ENCODE results near the gene DSG2.
"Not testable (repeated sequence)": the region's sequence is repeated elsewhere in the genome, so short reads cannot be mapped to it uniquely, and the experiment has no call there.

DSG2 gene

GRCh38 chr18:31497836-31498573, at the start of gene DSG2:
Gene DSG2, plus strand, starts transcription at chr18:31498177. Its CDS starts 75 bp downstream, at chr18:31498252.
- DNase-seq (ENCODE audit: low spot score) = peak; percentile 19

DNA sequence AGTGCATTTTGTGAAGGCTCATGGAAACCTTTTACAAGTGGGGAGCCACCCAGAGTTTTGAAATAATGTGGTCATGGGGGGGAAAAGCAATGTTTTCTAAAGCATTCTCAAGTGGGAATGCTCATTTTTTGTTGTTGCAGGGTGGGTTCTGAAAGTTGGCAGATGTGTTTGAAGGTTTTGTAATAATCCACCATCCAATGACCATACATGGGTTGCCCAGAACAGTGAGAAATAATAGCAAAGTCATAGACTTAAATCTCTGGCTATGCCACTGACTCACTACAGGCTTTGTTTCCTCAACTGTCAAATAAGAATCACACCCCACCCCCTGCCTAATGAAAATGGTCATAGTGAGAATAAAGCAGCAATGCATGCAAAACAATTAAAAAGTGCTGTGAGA, 47.6 kb upstream of the DSG2 start:
- no peak for DNase-seq (ENCODE audit: low spot score)

- no peak for DNase-seq (ENCODE audit: low spot score)
These were observed 46.4 kb upstream of the DSG2 start for GRCh38 chr18:31451625-31452024.

- no peak for DNase-seq (ENCODE audit: low spot score)
These were observed 43.8 kb upstream of the DSG2 start for GRCh38 chr18:31454066-31454708.

GRCh38 chr18:31469629-31470028, 28.3 kb upstream of the DSG2 start:
- DNase-seq (ENCODE audit: low spot score) = no peak

DNA sequence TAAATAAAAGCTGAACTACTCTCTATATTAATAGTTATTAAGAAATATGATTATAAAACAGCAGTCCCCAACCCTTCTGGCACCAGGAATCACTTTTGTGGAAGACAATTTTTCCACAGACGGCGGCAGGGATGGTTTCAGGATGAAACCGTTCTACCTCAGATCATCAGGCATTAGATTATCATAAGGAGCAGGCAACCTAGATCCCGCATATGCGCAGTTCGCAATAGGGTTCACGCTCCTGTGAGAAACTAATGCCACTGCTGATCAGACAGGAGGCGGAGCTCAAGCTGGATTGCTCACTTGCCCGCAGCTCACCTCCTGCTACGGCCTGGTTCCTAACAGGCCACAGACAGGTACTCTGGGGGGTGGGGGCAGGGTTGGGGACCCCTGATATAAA, 19.3 kb upstream of the DSG2 start:
- no peak for DNase-seq (ENCODE audit: low spot score)

DNA sequence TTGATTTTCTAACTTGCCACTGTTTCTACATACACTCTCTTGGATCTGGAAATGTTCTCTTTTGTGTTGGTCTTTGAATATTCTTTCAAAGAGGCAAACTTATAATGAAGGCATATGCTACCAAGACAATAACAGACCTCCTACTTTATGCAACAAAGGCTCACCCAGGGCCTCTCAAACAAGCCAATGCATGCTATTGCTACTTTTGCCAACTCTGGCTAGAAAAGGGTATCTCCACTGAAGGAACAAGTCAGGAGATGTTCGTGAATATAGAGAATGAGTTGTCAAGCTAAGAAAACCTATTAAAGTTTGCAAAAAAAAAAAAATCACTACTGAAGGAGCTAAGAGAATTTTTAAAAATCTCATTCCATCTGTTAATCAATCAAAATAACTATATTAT, 15.9 kb upstream of the DSG2 start:
- DNase-seq (ENCODE audit: low spot score) = no peak

DNA sequence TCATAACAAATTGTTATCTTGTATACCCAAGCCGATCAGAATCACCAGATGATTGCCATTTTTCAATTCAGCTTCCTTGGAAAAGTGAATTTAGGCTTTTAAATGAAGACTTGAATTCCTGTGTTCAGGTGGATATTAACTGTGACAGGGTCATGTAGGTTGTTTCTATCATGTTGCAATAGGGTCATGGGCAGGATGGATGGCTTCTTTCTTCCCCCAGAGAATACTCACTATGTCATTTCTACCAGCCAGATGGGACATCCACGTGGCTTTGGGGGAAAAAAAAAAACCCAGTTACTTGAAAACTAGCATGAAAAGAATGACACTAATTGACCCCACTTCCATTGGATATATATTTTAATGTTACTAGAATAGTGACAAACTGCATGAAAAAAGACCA, 14.6 kb upstream of the DSG2 start:
- no peak for DNase-seq (ENCODE audit: low spot score)

DNA sequence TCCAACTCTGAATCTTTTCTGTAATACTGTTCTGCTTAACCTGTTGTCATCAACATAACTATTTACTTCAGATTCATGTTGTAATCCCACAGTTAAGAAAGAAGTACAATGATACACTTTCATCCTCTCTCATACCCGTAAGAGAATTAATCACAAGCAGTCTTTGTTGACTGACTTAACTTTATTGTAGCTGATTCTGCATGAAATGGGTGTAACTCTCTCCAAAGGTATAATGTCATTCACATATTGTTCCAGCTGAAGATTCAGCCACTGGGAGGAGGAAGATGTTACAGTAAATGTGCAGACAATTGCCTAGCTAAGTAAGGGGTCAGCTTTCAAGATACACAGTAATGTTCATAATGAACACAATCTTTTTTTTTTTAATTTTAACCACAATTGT, 13.5 kb upstream of the DSG2 start:
- no peak for DNase-seq (ENCODE audit: low spot score)

GRCh38 chr18:31486165-31486564, 11.8 kb upstream of the DSG2 start:
- DNase-seq (ENCODE audit: low spot score) = no peak

DNA sequence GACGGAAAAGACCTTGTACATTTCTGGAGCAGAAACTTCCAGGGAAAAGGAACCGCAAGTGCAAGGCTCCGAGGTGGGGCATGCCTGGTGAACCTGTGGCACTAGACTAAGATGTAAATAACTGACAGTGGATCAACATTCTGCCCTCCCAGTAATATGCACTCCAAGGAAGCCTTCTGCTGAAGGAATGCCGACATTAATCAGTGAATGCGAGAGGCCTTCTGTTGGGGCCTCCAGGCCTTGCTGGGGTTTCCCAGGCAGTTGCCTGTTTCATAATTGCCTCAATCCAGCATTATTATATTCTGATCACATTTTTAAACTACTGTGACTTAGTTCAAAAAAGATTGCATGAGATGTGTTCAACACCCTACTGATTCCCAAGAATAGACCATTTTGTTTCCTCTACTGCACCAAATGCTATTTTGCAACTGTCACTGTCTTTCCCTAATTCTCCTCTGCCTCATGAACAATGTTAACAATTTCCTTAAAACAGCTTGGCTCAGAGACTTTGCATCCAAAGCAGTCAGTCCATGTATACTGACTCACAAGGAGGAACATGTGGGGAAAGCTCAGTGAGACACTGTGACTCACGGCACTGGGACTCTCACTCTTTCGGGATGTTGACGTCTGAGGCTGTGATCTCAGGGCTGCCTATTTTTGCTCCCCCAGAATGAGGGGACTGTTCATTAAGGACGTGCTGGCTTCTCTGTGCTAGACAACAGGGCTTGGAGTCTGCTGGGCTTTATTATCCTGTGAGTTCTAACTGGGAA, 10.5 kb upstream of the DSG2 start:
- peak; percentile 35 for DNase-seq (ENCODE audit: low spot score)

GRCh38 chr18:31489311-31489710, 8.7 kb upstream of the DSG2 start:
- DNase-seq (ENCODE audit: low spot score) = no peak

DNA sequence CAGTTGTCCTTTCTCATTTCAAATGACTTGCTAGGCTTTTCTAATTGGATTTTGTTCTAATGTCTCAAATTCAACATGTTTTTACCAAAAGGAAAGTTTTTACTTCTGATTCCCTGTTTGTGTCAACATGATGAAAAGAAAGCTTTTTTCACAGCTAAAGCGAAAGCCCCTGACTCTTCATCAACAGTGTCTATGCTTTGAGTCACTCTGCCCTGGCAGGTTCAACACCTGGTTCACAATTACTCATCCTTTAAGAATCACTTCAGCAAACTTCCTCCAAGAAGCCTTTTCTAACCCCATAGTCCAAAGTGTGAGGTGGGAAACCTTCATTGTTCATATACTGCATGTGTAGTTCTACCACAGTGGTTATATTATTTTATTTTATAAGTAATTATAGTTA, 7.6 kb upstream of the DSG2 start:
- no peak for DNase-seq (ENCODE audit: low spot score)

- no peak for DNase-seq (ENCODE audit: low spot score)
These were observed 7.1 kb upstream of the DSG2 start for GRCh38 chr18:31490833-31491232.

DNA sequence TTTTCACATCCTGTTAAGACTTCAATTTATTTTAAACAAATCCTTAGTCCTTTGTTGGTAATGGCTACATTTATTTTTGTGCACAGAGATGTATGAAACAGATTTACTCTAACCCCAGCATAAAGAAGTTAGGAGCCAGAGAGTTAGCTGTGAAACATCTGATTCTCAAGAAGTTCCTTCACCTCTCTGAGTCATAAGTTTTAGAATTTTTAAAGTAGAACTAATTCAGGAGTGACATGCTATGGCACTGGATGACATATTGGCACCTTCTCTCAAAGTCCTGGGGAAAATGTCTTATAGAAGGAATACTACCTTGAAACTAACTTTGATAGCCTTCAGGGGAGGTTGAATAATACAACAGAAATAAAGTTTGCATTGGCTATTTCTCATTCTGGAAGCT, 6.4 kb upstream of the DSG2 start:
- no peak for DNase-seq (ENCODE audit: low spot score)

DNA sequence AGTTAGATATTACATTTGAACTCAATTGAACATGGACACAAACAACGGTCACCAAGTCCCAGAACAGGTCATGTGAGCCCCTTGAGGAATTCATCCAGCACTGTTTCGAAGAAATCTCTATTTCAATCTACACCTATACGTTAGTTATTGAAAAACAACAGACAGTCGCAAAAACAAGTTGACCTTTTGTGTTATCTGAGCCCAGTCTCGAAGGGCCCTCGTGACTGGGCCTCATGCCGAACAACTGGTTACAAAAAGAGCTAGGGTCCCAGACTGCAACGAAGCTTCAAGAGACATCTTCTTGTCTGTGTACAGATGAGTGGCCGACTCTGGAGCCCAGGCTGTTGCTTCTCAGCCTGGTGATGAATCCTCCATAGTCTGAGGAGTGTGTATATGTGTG, 5.3 kb upstream of the DSG2 start:
- DNase-seq (ENCODE audit: low spot score) = no peak

DNA sequence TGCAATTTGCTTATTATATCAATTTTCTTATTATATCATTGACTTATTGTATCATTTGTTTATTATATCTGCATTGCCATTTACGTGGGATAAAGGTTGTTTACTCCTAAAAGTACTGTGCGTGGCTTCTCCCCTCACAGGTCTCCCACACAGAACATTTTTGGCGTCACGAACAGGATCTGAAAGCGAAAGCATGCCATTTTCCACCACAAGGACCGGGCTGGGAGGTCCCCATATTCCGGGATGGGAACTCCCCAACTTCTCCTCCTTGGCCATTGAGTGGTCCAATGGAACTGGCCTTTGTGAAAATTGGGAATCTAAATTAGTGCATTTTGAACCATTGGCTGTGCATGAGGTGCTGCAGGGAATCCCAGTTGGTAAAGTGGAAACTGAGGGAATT, 4.8 kb upstream of the DSG2 start:
- DNase-seq (ENCODE audit: low spot score) = no peak

DNA sequence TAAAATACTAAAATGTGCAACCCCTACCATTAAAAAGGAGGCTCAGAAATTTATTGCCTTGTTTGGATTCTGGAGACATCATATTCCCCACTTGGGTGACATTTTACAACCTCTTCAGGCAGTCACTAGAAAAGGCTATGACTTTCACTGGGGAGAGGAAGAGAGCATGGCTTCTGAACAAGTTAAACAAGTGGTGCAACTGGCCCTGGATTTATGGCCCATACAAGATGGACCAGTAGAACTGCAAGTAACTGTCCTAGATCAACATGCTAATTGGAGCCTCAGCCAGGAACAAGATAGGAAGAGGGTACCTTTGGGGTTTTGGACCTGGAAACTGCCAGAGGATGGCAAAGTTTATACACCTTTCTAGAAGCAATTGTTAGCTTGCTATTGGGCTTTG, 4.0 kb upstream of the DSG2 start:
- DNase-seq (ENCODE audit: low spot score) = no peak

DNA sequence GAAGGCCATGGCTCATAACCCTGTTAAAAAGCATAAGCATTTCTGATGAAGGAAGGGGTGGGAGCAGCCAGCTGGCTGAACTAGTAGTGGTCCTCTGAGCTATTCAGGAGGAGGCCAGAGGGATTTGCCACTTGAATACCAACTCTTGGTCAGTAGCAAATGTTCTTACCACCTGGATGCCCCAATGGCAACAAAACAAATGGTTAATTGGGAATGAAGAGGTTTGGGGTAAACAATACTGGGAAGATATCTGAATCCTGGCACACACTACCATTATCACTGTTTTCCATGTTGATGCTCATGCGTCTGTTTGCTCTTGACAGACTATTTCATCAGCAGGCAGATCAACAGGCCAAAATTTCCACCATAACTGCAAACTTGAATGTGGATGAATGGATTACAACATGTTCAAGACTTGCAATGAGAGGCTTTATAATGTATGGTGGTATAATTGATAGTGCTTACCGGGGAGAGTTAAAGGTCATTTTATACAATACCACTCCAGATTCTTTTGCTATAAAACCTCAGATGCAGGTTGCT, 3.2 kb upstream of the DSG2 start:
- DNase-seq (ENCODE audit: low spot score) = not testable (repeated sequence)

- DNase-seq (ENCODE audit: low spot score) = no peak
These were observed 557 bp upstream of the DSG2 start for GRCh38 chr18:31497404-31497835.

GRCh38 chr18:31498574-31499524, 872 bp downstream of the DSG2 start:
- no peak for DNase-seq (ENCODE audit: low spot score)

All from Ammon's horn (tissue), 1 donor.